Fibroblast of pulmonary artery (primary cell): ENCODE measurements around the gene CHADL.

Experiments used
- DNase-seq: peaks from one replicate; pipeline ENCODE4 v3.0.0-alpha.2; 2010; ENCODE audit warnings: low read depth
- H3K4me3 ChIP-seq: replicated peaks from 2 replicates; pipeline ENCODE4 v1.5.1; 2011; ENCODE audit warnings: low read depth, mild to moderate bottlenecking, control low read depth, low read length, moderate library complexity
- CTCF ChIP-seq: IDR thresholded peaks from 2 replicates; pipeline ENCODE4 v1.5.1; 2011; ENCODE audit warnings: mild to moderate bottlenecking, control low read depth, low read length, inconsistent platforms; ENCODE audit errors: missing control alignments

Gene CHADL

DNA sequence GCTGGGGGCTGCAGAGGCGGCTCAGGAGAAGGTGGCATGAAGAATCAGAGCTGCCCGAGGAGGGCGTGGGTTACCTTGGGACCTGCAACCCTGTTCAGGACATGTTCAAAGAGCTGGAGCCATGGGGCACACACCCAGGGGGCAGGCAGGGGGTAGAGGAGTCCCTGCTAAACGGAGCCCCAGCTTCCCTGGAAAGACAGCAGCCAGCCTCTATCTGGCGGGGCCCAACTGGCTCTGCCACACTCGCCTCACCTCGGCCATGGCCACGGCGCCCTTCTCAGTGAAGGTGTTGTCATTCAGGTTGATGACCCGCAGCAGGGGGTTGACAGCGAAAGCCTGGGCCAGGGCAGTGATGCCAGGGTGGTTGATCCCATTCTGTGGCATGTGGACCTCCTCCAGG lies 17.0 kb upstream of the CHADL start:
- DNase-seq, result no peak
- H3K4me3 ChIP-seq, result no peak overlapping the region
- TF ChIP-seq CTCF, result no peak

GRCh38 chr22:41256254-41257253 lies 15.8 kb upstream of the CHADL start:
- DNase-seq, result peak; percentile 71
- peak; percentile 15 for TF ChIP-seq CTCF
- no peak overlapping the region for H3K4me3 ChIP-seq

DNA sequence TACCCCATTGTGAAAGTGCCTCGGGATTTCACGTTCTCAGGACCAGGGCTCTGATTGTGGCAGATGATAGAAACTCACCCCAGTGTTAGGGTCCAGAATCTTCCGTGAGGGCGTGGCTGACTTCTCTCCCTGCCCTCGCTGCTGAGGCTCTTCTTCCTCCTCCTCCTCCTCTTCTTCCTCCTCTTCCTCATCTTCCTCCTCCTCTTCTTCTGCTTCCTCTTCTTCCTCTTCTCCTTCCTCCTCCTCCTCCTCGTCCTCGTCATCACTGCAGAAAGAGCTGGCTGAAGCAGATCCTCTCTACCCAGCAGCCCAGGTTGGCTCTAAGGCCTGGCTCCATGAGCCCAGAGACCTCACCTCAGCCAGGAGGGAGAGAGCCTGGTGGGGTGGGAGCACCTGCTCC lies 13.5 kb upstream of the CHADL start:
- no peak for DNase-seq
- TF ChIP-seq CTCF, result no peak
- H3K4me3 ChIP-seq, result no peak overlapping the region

DNA sequence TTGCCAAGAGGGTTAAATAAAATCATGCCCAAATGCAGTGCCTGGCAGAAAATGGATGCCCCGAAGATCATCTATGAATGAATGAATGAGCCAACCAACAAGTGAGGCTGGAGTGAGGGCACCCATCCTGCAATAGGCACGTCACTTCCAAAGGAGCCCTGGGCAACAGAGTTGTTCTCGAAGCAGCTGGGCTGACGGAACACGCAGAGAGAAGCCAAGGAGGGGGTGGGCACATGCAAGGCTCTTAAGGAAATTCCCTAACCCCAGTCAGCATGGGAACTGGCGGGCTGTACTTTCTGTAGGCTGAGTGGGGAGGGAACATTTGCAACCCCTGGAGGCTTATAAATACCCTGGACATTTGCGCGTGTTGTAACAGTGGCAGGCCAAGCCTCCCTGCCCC lies 11.6 kb upstream of the CHADL start:
- TF ChIP-seq CTCF, result no peak
- no peak overlapping the region for H3K4me3 ChIP-seq
- DNase-seq, result no peak

DNA sequence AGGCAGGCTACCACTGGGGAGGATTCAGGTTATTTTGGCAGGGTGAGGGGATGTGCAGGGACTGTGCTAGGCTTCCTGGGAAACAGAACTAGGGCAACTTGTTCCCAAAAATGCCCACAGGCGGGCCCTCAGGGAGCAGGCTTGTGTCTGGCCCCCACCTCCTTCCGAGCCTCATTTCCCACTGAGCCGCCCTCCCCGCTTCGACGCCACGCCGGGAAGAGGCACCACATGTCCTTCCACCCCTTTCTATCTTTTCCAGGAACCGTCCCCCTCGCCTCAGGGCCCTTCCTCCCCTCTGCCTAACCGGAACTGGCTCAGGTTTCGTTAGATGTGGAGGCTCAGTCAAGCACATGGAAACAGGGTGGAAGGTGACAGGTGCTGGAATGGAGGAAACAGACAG lies 9.4 kb upstream of the CHADL start:
- TF ChIP-seq CTCF, result no peak
- no peak overlapping the region for H3K4me3 ChIP-seq
- no peak for DNase-seq

DNA sequence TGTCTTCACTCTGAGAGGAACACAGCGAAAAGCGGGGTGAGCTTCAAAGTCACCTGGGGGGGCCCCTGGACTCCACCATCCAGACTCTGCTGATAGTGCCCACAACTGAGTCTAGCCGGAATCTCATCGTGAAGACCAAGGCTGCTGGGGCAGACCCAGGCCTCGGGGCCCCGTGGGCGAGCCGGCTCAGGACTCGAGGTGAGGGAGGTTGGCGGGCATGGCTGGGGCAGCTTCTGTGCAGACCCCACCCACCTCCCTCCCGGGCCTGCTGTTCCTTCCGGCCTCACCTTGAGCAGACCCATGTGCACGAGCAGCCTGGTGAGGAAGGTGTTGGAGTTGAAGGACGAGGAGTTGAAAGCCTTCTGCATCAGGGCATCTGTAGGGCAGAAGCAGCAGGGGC lies 8.7 kb upstream of the CHADL start:
- TF ChIP-seq CTCF, result no peak
- no peak overlapping the region for H3K4me3 ChIP-seq
- no peak for DNase-seq

DNA sequence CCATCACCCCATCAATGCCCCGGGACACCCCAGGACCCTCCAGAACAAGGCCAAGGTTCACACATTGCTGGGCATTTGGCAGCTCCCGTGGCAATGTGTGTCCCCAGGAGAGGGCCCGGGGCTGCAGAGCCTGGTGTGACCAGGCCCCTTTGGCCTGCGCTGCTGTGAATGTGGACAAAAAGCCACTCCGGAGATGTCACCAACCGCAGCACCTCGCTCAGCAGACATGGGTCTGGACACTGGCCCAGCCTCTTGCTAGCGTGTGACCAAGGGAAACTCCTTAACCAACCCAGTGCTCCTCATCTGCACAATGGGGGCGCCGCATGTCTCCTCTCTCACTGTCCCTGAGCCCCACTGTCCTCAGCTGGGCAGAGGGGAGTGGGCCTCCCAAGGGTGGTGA lies 8.0 kb upstream of the CHADL start:
- no peak overlapping the region for H3K4me3 ChIP-seq
- DNase-seq, result no peak
- TF ChIP-seq CTCF, result no peak
